HepG2 (cell line): Measurements from ENCODE around the gene ZNF846. TPM values are rescaled to one million over a fixed set of nuclear protein-coding genes. Genes with fewer than 3 reads are reported as not detected.
A peak's percentile ranks its signal among the peaks of the same experiment; 100 is the strongest.

ENCODE experiments used
- AGO2 ChIP-seq: fragments of 200-400 bp; formaldehyde crosslinking; optimal IDR thresholded peaks from 2 replicates; pipeline ENCODE3; 2017; ENCODE audit warnings: mild to moderate bottlenecking, low read depth, low read length, moderate library complexity
- ESRRA ChIP-seq: sonication (generic); formaldehyde crosslinking; IDR thresholded peaks from 2 replicates; pipeline ENCODE4 v1.5.1; 2020; ENCODE audit warnings: mild to moderate bottlenecking, low read depth, missing genetic modification reagents
- HDAC1 ChIP-seq: sonication (generic); formaldehyde crosslinking; IDR thresholded peaks from 2 replicates; pipeline ENCODE4 v1.5.1; 2020; ENCODE audit warnings: mild to moderate bottlenecking, missing genetic modification reagents
- HDAC2 ChIP-seq: sonication (generic); formaldehyde crosslinking; IDR thresholded peaks from 2 replicates; pipeline ENCODE4 v1.4.0; 2020; ENCODE audit warnings: missing genetic modification reagents
- HNF4A ChIP-seq: sonication (generic); formaldehyde crosslinking; IDR thresholded peaks from 2 replicates; pipeline ENCODE4 v1.4.0; 2020; ENCODE audit warnings: missing genetic modification reagents
- KDM3A ChIP-seq: IDR thresholded peaks from 2 replicates; pipeline ENCODE4 v1.6.1; 2018; ENCODE audit warnings: low read depth, missing compliant biosample characterization
- KMT2A ChIP-seq: sonication (generic); formaldehyde crosslinking; IDR thresholded peaks from 2 replicates; pipeline ENCODE4 v1.4.0; 2020; ENCODE audit warnings: missing genetic modification reagents
- PAXIP1 ChIP-seq: sonication (generic); formaldehyde crosslinking; conservative IDR thresholded peaks from 2 replicates; pipeline ENCODE4 v1.4.0; 2020; ENCODE audit warnings: mild to moderate bottlenecking, missing genetic modification reagents, moderate library complexity
- RBM22 ChIP-seq: fragments of 200-400 bp; formaldehyde crosslinking; optimal IDR thresholded peaks from 2 replicates; pipeline ENCODE3; 2017; ENCODE audit warnings: mild to moderate bottlenecking, low read length, moderate library complexity
- SMARCE1 ChIP-seq: fragments of 450-650 bp; IDR thresholded peaks from 2 replicates; pipeline ENCODE4 v1.6.1; 2017; ENCODE audit warnings: borderline replicate concordance
- SNAPC2 ChIP-seq: sonication (generic); formaldehyde crosslinking; IDR thresholded peaks from 2 replicates; pipeline ENCODE4 v1.8.1; 2022; ENCODE audit warnings: mild to moderate bottlenecking, missing genetic modification reagents
- YEATS4 ChIP-seq: sonication (generic); formaldehyde crosslinking; IDR thresholded peaks from 2 replicates; pipeline ENCODE4 v1.4.0; 2020; ENCODE audit warnings: missing genetic modification reagents, borderline replicate concordance
- ZNF275 ChIP-seq: sonication (generic); formaldehyde crosslinking; IDR thresholded peaks from 2 replicates; pipeline ENCODE4 v1.8.0; 2022; ENCODE audit warnings: missing genetic modification reagents, mild to moderate bottlenecking, inconsistent platforms, borderline replicate concordance
- ZNF296 ChIP-seq: sonication (generic); formaldehyde crosslinking; conservative IDR thresholded peaks from 2 replicates; pipeline ENCODE4 v1.5.0; 2020; ENCODE audit warnings: mild to moderate bottlenecking, missing genetic modification reagents
- ZNF326 ChIP-seq: sonication (generic); formaldehyde crosslinking; IDR thresholded peaks from 2 replicates; pipeline ENCODE4 v1.4.0; 2020; ENCODE audit warnings: missing genetic modification reagents, borderline replicate concordance
- polyA plus RNA-seq, 8 experiments: library from polyadenylated mRNA; depleted of rRNA in 3 of 8; stranded (reverse) in 7 of 8; unstranded in 1 of 8; fragments of >200 nt; fragmentation: Illumina TruSeq in 4 of 8; extraction: Trizol in 4 of 8; gene quantifications; 2 replicates each; pipeline versions ENCODE4 v1.2.1 to v1.2.3, GENCODE V29; 2011 to 2016; ENCODE audit warnings: low read depth in 4 of 8, missing spikeins in 1 of 8, mixed read lengths in 1 of 8; ENCODE audit not compliant: insufficient read depth in 1 of 8
- total RNA-seq, 5 experiments: library from RNA; depleted of rRNA; stranded (reverse); fragments of >200 nt; fragmentation: Illumina TruSeq; extraction: Trizol; gene quantifications; 2 replicates each; pipeline ENCODE4 v1.2.3, GENCODE V29; 2016; ENCODE audit warnings: low read depth in 1 of 5
- TF ChIP-seq, protein P1 (sequence below): sonication (generic); formaldehyde crosslinking; IDR thresholded peaks from 2 replicates; pipeline ENCODE4 v1.8.0; 2023; ENCODE audit warnings: mild to moderate bottlenecking, missing genetic modification reagents
- TF ChIP-seq, protein P2 (sequence below): sonication (generic); formaldehyde crosslinking; IDR thresholded peaks from 2 replicates; pipeline ENCODE4 v1.4.0; 2020; ENCODE audit warnings: missing genetic modification reagents, borderline replicate concordance
- TF ChIP-seq, protein P3 (sequence below): sonication (generic); formaldehyde crosslinking; IDR thresholded peaks from 2 replicates; pipeline ENCODE4; 2020; ENCODE audit warnings: missing genetic modification reagents, mild to moderate bottlenecking, borderline replicate concordance

The ZNF846 gene
- total and polyA plus RNA-seq, 2 of the 13 experiments (the other 11 are each of a cell fraction or from before 2014, with no cell fraction given), result 4.8 to 5.4 TPM

- TF ChIP-seq AGO2 (peak; percentile 41), SMARCE1 (no peak), KDM3A (CRISPR knock-in tag) (peak; percentile 45; the same call in 1 of the 2 replicates), HDAC1 (peak; percentile 59), KMT2A (CRISPR knock-in tag) (no peak), YEATS4 (CRISPR knock-in tag) (peak; percentile 30; the same call in 1 of the 2 replicates), HDAC2 (CRISPR knock-in tag) (peak; percentile 41; the same call in 1 of the 2 replicates), ZNF296 (CRISPR knock-in tag) (no peak), ZNF326 (CRISPR knock-in tag) (no peak), RBM22 (no peak), ESRRA (CRISPR knock-in tag) (0 out of 2 replicates have a peak, but pooled peaks have one; percentile 26), ZNF275 (CRISPR knock-in tag) (no peak), PAXIP1 (CRISPR knock-in tag) (peak; percentile 74), HNF4A (CRISPR knock-in tag) (no peak), SNAPC2 (CRISPR knock-in tag) (0 out of 2 replicates have a peak, but pooled peaks have one; percentile 45)
- TF ChIP-seq, protein P1, sequence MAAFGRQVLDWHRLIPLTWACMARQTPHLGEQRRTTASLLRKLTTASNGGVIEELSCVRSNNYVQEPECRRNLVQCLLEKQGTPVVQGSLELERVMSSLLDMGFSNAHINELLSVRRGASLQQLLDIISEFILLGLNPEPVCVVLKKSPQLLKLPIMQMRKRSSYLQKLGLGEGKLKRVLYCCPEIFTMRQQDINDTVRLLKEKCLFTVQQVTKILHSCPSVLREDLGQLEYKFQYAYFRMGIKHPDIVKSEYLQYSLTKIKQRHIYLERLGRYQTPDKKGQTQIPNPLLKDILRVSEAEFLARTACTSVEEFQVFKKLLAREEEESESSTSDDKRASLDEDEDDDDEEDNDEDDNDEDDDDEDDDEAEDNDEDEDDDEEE (CRISPR knock-in tag), result peak; percentile 62; the same call in 1 of the 2 replicates
- TF ChIP-seq, protein P2, sequence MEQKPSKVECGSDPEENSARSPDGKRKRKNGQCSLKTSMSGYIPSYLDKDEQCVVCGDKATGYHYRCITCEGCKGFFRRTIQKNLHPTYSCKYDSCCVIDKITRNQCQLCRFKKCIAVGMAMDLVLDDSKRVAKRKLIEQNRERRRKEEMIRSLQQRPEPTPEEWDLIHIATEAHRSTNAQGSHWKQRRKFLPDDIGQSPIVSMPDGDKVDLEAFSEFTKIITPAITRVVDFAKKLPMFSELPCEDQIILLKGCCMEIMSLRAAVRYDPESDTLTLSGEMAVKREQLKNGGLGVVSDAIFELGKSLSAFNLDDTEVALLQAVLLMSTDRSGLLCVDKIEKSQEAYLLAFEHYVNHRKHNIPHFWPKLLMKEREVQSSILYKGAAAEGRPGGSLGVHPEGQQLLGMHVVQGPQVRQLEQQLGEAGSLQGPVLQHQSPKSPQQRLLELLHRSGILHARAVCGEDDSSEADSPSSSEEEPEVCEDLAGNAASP (CRISPR knock-in tag), result no peak; the same call in 1 of the 2 replicates
- TF ChIP-seq, protein P3, sequence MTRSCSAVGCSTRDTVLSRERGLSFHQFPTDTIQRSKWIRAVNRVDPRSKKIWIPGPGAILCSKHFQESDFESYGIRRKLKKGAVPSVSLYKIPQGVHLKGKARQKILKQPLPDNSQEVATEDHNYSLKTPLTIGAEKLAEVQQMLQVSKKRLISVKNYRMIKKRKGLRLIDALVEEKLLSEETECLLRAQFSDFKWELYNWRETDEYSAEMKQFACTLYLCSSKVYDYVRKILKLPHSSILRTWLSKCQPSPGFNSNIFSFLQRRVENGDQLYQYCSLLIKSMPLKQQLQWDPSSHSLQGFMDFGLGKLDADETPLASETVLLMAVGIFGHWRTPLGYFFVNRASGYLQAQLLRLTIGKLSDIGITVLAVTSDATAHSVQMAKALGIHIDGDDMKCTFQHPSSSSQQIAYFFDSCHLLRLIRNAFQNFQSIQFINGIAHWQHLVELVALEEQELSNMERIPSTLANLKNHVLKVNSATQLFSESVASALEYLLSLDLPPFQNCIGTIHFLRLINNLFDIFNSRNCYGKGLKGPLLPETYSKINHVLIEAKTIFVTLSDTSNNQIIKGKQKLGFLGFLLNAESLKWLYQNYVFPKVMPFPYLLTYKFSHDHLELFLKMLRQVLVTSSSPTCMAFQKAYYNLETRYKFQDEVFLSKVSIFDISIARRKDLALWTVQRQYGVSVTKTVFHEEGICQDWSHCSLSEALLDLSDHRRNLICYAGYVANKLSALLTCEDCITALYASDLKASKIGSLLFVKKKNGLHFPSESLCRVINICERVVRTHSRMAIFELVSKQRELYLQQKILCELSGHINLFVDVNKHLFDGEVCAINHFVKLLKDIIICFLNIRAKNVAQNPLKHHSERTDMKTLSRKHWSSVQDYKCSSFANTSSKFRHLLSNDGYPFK (CRISPR knock-in tag), result peak; percentile 18; the same call in 1 of the 2 replicates
These were observed 17.1 kb upstream of the ZNF846 start (continued) for GRCh38 chr19:9785367-9786331.
